Measurements from ENCODE around the gene ELMO1. TPM values are rescaled to one million over a fixed set of nuclear protein-coding genes. Genes with fewer than 3 reads are reported as not detected.

ELMO1 gene
- total and polyA plus RNA-seq, 8 donors = 18.2 to 55.3 (median 45.6) TPM

DNA sequence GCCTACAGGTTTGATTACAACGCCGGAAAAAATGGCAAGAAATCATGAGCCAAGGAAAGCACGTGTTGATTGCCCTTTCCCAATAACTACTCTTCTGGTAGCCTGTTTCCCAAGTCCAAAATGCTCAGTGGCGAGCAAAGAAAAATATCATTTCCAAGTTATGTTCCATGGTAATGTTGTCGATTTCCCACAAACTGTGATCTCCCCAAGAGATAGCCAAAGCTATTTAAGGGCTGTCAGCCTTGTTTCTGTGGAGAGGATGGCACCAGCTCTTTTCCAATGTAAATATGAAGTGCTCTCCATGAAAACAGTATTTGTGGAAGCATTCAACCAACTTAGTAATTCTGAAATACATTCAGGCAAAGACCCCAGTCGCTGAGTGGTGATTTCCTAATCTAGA lies 491.9 kb downstream of the ELMO1 start:
- TF ChIP-seq, protein P1, sequence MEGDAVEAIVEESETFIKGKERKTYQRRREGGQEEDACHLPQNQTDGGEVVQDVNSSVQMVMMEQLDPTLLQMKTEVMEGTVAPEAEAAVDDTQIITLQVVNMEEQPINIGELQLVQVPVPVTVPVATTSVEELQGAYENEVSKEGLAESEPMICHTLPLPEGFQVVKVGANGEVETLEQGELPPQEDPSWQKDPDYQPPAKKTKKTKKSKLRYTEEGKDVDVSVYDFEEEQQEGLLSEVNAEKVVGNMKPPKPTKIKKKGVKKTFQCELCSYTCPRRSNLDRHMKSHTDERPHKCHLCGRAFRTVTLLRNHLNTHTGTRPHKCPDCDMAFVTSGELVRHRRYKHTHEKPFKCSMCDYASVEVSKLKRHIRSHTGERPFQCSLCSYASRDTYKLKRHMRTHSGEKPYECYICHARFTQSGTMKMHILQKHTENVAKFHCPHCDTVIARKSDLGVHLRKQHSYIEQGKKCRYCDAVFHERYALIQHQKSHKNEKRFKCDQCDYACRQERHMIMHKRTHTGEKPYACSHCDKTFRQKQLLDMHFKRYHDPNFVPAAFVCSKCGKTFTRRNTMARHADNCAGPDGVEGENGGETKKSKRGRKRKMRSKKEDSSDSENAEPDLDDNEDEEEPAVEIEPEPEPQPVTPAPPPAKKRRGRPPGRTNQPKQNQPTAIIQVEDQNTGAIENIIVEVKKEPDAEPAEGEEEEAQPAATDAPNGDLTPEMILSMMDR (IDR thresholded peaks at IDR 0.05) = no peak
- H3K4me1 ChIP-seq = no peaks in the 10 kb centered on the region
- no peak for DNase-seq
- no peak for ATAC-seq
- intact Hi-C loops (cut with DNase I) = no loop called here
- no peak overlapping the region for H3K4me3 ChIP-seq
- H3K36me3 ChIP-seq = no peaks in the 10 kb centered on the region
- no peaks in the 10 kb centered on the region for H3K27me3 ChIP-seq
- no peaks in the 10 kb centered on the region for H3K9me3 ChIP-seq
- H3K27ac ChIP-seq = no peak overlapping the region

DNA sequence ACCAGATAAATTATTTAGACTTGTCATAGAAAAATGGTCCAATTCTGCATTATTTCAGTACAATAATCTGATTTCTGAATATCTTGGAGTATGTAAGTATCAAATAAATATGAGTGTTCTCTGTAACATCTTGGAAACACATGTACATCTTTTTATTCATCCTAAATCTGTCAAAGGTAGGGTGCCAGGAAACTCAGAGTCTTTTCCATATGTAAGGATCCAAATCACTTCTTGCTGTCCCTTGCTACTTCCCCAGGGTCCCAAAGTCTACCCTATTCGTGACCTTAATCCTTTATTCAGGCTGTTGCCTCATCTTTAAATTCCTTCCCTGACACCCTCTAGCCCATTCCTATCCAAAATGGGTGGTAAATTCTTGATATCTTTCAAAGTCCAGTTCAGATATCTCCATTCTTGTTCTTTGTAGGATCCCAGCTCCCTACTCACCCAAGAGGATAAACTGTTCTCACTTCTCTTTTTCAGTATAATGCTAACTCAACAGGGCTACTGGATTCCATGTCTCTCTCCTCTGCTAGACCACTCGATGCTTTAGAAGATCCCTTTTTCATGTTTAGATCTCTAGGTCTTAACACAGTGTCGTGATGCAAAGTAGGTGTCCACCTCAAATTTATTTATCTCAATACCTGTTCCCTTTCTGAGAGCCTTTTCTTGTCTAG lies 493.1 kb downstream of the ELMO1 start:
- no peaks in the 10 kb centered on the region for H3K27me3 ChIP-seq
- peaks cover 0 to 9% of the 10 kb centered on the region in 2 donors for H3K4me1 ChIP-seq
- TF ChIP-seq, protein P1 (IDR thresholded peaks at IDR 0.05) = no peak
- no peak overlapping the region for H3K27ac ChIP-seq
- H3K36me3 ChIP-seq = no peaks in the 10 kb centered on the region
- no peaks in the 10 kb centered on the region for H3K9me3 ChIP-seq
- no peak for DNase-seq
- intact Hi-C loops (cut with DNase I) = no loop called here
- H3K4me3 ChIP-seq = no peak overlapping the region
- no peak for ATAC-seq

DNA sequence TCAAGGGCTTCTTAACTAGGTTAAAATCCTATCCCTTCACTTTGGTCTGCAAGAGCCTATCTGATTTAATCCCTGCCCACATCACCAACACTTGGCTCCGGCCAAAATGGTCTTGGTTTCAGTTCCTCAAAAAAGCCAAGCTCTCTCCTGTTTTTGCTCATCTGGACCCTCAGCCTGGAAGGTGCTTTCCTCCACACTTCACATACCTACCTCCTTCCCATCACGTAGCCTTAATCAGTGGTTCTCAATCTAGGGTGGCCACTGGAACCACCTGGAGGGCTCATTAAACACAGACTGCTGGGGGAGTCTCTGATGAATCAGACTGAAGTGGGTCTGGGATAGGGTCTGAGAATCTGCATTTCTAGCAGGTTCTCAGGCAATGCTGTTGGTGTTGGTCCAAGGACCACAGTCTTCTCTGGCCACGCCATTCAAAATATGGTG lies 497.4 kb downstream of the ELMO1 start:
- Histone ChIP-seq H3K36me3 (no peaks in the 10 kb centered on the region), H3K27ac (no peak overlapping the region), H3K4me3 (no peak overlapping the region), H3K4me1 (peaks cover 0 to 16% of the 10 kb centered on the region in 2 donors), H3K9me3 (no peaks in the 10 kb centered on the region), H3K27me3 (no peaks in the 10 kb centered on the region)
- ATAC-seq = no peak
- TF ChIP-seq, protein P1 (IDR thresholded peaks at IDR 0.05) = no peak
- intact Hi-C loops (cut with DNase I) = no loop called here
- DNase-seq = no peak

DNA sequence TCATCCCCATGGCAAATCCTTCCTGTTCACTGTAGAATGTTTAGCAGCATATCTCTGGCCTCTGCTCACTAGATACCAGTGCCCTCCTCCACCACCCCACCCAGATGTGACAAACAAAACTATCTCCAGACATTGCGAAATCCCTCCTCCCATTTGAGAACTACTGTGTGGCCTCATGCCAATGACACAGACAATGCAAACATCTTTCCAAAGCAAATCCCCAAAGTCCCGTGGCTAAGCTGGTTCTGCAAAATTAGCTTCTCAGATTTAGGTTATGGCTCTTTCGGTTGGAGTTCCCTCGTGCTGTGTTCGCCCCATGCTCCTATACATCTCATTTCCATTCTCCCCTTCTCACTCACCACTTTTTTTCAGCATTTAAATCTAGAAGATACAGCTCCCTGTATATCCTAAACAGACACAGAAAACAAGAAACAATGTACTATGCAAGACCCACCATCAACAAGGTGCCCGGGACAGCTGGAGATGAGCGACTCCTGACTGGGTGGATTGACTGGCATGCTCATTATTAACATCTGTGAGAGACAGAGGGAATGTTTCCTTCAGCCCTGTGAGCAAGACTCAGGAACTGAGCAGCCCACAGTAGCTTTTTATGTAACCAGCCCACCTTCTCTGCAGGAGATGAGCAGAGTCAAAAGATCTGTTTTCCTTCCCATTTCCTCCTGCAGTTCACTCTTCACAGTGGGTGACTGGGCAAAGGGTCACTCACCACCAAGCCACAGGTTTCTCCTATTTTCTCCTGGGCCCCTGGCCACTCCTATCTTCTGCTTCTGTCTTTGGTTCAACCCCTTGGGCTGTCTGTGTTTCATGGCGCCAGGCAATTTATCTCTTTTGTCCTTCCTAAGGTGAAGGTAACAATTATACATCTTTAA lies 498.7 kb downstream of the ELMO1 start:
- ATAC-seq = peak; percentile 42
- peak in 2 of 4 donors; percentile 16 to 40 for DNase-seq

More for the DNA sequence above, 498.7 kb downstream of the ELMO1 start:
- intact Hi-C loops (cut with DNase I) = no loop called here
- Histone ChIP-seq H3K27ac (no peak overlapping the region), H3K9me3 (no peaks in the 10 kb centered on the region), H3K4me1 (peaks cover 0 to 16% of the 10 kb centered on the region in 2 donors), H3K36me3 (no peaks in the 10 kb centered on the region), H3K4me3 (no peak overlapping the region), H3K27me3 (no peaks in the 10 kb centered on the region)
- TF ChIP-seq, protein P1 (IDR thresholded peaks at IDR 0.05) = no peak

All from left lung (tissue), 10 donors.